Measurements from ENCODE around the gene C12orf43. TPM values are rescaled to one million over a fixed set of nuclear protein-coding genes. Genes with fewer than 3 reads are reported as not detected.

C12orf43 gene
- total RNA-seq, 1 donor from 2014 or later: 16.5 TPM

DNA sequence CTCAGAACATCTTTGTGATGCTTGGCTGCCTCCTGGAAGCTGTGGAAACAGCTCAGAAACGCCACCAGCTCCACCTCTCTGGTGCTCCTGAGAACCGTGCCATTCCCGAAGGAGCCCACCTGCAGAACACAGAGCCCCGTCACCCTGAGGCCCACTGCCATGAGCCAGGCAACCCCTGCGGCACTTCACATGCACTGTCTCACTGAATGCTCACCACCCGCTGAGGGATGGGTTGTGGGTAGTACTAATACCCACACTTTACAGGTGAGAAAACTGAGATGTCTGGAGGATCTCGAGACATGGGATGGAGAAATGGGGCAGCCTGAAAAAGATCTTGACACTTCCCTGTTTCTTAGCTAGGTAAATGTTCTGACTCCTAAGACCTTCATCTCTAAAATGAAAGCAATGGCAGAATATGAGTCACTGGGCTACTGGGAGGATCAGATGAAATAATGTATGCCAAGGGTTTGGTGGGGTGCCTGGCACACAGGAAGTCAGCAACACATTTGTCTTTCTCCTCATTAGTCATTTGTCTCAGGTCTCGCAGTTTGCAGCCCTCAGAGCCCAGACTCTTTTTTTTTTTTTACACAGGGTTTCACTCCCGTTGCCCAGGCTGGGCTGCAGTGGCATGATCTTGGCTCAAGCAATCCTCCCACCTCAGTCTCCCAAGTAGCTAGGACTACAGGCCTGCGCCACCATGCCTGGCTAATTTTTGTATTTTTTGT, 17.5 kb upstream of the C12orf43 start:
- peak; percentile 78 for DNase-seq (ENCODE audit: low read depth)
- TF ChIP-seq, protein P1, sequence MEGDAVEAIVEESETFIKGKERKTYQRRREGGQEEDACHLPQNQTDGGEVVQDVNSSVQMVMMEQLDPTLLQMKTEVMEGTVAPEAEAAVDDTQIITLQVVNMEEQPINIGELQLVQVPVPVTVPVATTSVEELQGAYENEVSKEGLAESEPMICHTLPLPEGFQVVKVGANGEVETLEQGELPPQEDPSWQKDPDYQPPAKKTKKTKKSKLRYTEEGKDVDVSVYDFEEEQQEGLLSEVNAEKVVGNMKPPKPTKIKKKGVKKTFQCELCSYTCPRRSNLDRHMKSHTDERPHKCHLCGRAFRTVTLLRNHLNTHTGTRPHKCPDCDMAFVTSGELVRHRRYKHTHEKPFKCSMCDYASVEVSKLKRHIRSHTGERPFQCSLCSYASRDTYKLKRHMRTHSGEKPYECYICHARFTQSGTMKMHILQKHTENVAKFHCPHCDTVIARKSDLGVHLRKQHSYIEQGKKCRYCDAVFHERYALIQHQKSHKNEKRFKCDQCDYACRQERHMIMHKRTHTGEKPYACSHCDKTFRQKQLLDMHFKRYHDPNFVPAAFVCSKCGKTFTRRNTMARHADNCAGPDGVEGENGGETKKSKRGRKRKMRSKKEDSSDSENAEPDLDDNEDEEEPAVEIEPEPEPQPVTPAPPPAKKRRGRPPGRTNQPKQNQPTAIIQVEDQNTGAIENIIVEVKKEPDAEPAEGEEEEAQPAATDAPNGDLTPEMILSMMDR (IDR thresholded peaks at IDR 0.05; ENCODE audit: insufficient read depth, low read length, poor library complexity, severe bottlenecking): no peak
- H3K27me3 ChIP-seq (ENCODE audit: control insufficient read depth, insufficient read depth, low read length): no peaks in the 10 kb centered on the region
- no peak overlapping the region for H3K4me3 ChIP-seq (ENCODE audit: low read depth, low read length)
- no peaks in the 10 kb centered on the region for H3K36me3 ChIP-seq (ENCODE audit: control insufficient read depth, insufficient read depth, low read length)

DNA sequence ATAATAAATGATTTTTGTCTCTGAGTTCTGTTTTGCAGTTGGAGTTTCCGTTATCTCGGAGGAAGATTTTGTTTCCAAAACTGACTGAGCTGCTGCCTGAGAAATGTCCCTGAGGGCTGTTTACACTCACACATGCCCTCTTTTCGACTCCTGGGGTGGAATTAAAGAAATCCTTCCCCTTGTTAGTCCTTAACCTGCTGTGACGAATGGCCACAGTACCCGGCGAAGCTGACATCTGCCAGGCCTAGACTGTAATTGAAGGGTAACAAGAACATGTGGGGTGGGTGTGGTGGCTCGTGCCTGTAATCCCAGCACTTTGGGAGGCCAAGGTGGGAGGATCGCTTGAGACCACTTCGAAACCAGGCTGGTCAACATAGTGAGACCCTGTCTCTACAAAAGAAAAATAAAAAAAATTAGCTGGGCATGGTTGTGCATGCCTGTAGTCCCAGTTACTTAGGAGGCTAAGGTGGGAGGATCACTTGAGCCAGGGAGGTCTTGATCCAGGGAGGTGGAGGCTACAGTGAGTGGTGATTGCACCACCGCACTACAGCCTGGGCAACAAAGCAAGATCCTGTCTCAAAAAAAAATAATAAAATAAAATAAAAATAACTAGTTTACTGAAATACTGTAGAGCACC, 14.4 kb upstream of the C12orf43 start:
- no peak for DNase-seq (ENCODE audit: low read depth)
- Histone ChIP-seq H3K36me3 (ENCODE audit: control insufficient read depth, insufficient read depth, low read length) (no peaks in the 10 kb centered on the region), H3K4me3 (ENCODE audit: low read depth, low read length) (no peak overlapping the region), H3K27me3 (ENCODE audit: control insufficient read depth, insufficient read depth, low read length) (no peaks in the 10 kb centered on the region)
- TF ChIP-seq, protein P1 (IDR thresholded peaks at IDR 0.05; ENCODE audit: insufficient read depth, low read length, poor library complexity, severe bottlenecking): no peak

DNA sequence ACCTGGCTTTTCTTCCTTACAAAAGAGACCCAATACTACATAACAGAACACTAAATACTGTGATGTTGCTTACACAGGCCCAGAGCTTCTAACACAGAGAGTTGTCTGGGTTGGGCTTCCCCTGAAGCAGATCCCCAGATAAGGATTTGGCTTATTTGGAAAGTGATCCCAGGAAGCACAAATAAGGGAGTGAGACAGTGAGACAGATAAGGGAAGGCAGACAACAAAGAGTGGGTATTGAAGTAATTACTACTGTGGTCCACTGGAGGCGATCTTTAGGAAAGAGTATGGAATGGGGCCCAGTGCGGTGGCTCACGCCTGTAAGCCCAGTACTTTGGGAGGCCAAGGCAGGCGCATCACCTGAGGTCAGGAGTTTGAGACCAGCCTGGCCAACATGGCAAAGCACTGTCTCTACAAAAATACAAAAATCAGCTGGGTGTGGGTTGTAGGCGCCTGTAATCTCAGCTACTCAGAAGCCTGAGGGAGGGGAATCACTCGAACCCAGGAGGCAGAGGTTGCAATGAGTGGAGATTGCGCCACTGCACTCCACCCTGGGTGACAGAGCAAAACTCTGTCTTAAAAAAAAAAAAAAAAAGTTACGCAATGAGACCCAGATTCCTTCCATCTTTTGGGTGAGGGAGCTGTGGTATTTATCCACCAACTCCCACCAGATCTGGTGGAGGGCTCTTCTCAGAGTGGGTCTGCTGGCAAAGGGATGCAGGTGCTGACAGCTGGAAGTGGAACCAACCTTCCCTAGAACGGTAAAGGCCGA, 10.2 kb upstream of the C12orf43 start:
- DNase-seq (ENCODE audit: low read depth): no peak
- TF ChIP-seq, protein P1 (IDR thresholded peaks at IDR 0.05; ENCODE audit: insufficient read depth, low read length, poor library complexity, severe bottlenecking): no peak
- H3K36me3 ChIP-seq (ENCODE audit: control insufficient read depth, insufficient read depth, low read length): no peaks in the 10 kb centered on the region
- H3K4me3 ChIP-seq (ENCODE audit: low read depth, low read length): no peak overlapping the region
- H3K27me3 ChIP-seq (ENCODE audit: control insufficient read depth, insufficient read depth, low read length): no peaks in the 10 kb centered on the region

DNA sequence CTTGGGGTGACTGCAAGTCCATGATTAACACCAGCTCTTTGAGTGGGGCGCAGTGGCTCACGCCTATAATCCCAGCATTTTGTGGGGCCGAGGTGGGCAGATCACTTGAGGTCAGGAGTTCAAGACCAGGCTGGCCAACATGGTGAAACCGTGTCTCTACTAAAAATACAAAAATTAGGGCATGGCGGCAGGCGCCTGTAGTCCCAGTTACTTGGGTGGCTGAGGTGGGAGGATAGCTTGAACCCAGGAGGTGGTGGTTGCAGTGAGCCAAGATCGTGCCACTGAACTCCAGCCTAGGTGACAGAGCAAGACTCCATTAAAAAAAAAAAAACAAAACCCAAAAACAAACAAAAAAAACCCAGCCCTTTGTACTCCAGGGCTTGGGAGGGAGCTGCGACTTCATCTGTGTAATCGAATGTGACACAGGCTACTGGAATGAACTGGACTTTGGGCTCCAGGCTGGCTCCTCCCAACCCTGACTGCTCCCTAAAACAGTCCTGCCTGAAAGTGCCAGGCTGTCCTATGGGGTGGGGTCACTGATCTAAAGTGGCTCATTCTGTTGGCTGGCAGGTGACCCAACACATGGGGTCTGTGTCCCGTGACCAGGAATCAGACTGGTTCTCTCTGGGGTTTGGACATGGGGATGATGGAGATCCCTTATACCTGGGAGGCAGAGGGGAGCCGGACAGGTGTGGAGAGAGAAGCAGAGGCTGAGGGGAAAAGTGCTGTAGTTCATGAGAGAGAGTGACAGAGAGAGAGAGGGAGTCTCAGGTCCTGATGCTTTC, 9.3 kb upstream of the C12orf43 start:
- Histone ChIP-seq H3K36me3 (ENCODE audit: control insufficient read depth, insufficient read depth, low read length) (no peaks in the 10 kb centered on the region), H3K27me3 (ENCODE audit: control insufficient read depth, insufficient read depth, low read length) (no peaks in the 10 kb centered on the region), H3K4me3 (ENCODE audit: low read depth, low read length) (no peak overlapping the region)
- TF ChIP-seq, protein P1 (IDR thresholded peaks at IDR 0.05; ENCODE audit: insufficient read depth, low read length, poor library complexity, severe bottlenecking): no peak
- no peak for DNase-seq (ENCODE audit: low read depth)

DNA sequence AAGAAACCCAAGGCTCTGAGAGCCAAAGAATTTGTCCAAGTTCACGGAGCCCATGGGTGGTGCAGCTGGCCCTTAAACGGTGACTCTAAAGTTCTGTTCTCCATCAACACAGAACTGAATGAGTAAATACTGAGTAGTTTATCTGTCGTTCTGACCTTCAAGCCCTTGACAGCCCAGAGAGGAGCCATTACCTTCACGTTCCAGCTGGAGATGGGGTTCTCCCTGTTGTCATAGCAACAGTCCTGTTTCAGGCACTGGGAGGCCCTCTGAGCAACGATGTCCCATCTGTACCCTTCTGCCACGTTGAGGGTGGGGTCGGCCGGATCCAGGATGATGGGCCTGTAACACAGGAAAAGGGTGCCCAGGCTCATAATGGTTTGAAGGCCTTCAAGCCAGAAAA, 7.5 kb upstream of the C12orf43 start:
- Histone ChIP-seq H3K36me3 (ENCODE audit: control insufficient read depth, insufficient read depth, low read length) (no peaks in the 10 kb centered on the region), H3K27me3 (ENCODE audit: control insufficient read depth, insufficient read depth, low read length) (no peaks in the 10 kb centered on the region), H3K4me3 (ENCODE audit: low read depth, low read length) (no peak overlapping the region)
- no peak for DNase-seq (ENCODE audit: low read depth)
- TF ChIP-seq, protein P1 (IDR thresholded peaks at IDR 0.05; ENCODE audit: insufficient read depth, low read length, poor library complexity, severe bottlenecking): no peak
